HG03045 (cell line): Measurements from ENCODE around the gene CYP2W1.
"Not testable (repeated sequence)": the region's sequence is repeated elsewhere in the genome, so short reads cannot be mapped to it uniquely, and the experiment has no call there.

ENCODE experiments used
- ATAC-seq: cut with Tn5 transposase; IDR thresholded peaks from one replicate; pipeline ENCODE4 v1.9.1; 2021; ENCODE audit warnings: mild to moderate bottlenecking, moderate library complexity; ENCODE audit not compliant: unreplicated experiment

The CYP2W1 gene

GRCh38 chr7:949021-949934 lies 33.7 kb upstream of the CYP2W1 start:
- no peak for ATAC-seq

- no peak for ATAC-seq
Observed at GRCh38 chr7:951881-952547, 31.0 kb upstream of the CYP2W1 start.

GRCh38 chr7:952548-953441 lies 30.2 kb upstream of the CYP2W1 start:
- no peak for ATAC-seq

- peak; percentile 8 for ATAC-seq
Observed at GRCh38 chr7:953547-954327, 29.2 kb upstream of the CYP2W1 start.

DNA sequence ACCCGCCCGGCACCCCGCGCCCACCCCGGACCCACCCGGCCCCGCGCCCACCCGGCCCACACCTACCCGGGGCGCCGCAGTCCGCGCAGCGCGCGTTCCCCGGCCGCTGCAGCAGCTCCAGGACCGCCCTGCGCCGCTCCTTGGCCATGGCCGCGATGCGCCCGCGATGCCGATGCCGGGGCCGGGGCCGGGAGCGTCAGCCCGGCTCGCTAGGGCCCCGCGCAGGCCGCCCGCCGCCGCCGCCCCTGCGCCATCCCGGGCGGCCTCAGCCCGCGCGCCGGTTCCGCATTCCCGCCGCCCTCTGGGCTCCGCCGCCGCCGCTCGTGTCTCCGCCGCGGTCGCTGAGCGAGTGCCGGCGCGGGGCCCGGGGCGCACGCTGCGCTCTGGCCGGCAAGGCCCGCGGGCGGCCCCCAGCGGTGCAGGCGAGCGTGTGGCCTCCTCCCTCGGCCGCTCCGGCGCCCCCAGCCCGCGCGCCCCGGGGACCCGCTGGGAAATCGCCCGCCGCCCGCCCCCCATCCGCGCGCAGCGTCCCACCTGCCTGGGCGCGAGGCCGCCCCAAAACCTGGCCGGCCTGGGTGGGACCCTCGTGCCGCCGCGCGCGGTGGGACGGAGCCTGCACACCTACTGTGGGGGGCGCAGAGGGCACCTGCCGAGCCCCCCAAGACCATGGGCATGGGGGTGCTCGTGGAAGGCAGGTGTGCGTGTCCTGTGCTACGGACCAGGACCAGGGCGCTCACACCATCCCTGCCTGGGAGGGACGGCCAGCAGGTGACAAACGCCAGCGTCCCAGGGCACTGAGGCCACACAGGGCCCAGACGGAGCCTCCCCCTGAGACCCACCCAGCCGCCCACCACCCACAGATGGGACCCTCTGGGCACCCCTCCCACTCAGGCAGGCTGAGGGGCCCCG lies 28.4 kb upstream of the CYP2W1 start, which contains the start of gene ADAP1:
Gene ADAP1 (minus strand): TSS at position 351 of the 909 bp plus-strand sequence. CDS start 203 bp downstream, at position 148.
- ATAC-seq = peak; percentile 49

- ATAC-seq = no peak
Observed at GRCh38 chr7:956031-956430, 26.9 kb upstream of the CYP2W1 start.

GRCh38 chr7:957418-958220 lies 25.4 kb upstream of the CYP2W1 start:
- no peak for ATAC-seq

DNA sequence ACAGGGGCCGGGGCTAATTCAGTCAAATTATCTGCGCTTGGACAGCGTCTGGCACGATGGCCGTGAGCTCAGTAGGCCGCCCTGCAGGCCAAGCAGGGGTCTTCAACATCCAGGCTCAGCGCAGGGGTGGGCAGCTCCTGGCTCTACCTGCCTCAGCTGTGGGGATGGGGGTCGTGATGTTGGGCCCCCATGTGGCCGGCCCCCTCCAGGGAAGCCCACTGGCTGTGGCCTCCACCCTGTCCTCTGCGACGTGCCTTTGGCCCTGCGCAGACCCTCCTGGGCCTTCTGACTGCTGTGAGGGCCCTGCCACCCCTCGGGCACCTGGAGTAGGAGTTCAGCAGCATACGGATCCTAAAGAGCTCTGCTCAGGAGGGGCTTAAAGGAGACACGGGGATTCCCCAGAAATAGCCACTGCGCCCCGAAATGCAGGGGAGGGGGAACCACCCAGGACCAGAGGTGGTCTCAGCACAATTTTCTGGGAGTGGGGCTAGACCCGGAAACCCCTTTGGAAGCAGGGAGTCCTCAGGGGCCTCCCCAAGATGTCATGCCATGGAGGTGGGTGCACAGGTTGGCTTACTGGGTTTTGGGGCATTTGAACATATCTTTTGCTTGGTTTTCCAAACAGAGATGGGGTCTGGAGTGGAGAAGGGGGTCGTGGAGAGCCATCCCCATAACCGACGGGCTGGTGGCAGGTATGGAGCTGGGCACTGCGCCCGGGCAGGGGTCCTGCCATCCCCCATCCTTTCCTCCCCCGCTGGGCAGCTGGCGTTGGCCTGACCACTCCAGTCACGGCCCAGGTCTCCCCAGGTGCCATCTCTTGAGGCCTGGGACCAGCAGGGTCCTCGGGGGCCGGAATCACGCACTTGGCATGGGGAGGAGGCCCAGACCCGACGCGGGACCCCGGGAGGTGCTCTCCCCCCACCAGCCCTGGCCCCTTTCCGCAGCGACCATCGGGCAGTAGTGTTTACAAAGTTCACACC lies 24.5 kb upstream of the CYP2W1 start:
- no peak for ATAC-seq

GRCh38 chr7:959271-959670 lies 23.7 kb upstream of the CYP2W1 start:
- ATAC-seq = no peak

- not testable (repeated sequence) for ATAC-seq
Observed at GRCh38 chr7:959740-960139, 23.2 kb upstream of the CYP2W1 start.

DNA sequence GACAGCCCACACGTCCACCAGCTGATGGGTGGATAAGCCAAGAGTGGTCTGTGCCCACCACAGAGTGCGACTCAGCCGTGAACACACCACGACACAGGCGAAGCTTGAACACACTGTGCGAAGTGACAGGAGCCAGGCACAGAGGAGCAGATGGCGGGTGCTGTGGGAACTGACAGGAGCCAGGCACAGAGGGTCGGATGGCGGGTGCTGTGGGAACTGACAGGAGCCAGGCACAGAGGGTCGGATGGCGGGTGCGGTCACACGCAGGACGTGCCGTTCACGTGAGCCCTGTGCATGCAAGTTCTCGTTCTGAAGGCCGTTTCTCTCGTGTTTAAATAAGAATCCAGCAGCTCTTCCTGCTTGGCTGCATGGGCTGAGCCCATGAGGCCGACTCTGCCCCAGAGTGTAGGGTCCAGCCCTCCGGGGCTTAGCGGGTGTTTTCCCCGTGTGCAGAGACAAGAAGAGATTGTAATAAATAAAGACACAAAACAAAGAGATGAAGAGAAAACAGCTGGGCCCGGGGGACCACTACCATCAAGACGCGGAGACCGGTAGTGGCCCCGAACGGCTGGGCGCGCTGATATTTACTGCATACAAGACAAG lies 22.6 kb upstream of the CYP2W1 start:
- no peak for ATAC-seq

GRCh38 chr7:960972-961371 lies 22.0 kb upstream of the CYP2W1 start:
- ATAC-seq = not testable (repeated sequence)

DNA sequence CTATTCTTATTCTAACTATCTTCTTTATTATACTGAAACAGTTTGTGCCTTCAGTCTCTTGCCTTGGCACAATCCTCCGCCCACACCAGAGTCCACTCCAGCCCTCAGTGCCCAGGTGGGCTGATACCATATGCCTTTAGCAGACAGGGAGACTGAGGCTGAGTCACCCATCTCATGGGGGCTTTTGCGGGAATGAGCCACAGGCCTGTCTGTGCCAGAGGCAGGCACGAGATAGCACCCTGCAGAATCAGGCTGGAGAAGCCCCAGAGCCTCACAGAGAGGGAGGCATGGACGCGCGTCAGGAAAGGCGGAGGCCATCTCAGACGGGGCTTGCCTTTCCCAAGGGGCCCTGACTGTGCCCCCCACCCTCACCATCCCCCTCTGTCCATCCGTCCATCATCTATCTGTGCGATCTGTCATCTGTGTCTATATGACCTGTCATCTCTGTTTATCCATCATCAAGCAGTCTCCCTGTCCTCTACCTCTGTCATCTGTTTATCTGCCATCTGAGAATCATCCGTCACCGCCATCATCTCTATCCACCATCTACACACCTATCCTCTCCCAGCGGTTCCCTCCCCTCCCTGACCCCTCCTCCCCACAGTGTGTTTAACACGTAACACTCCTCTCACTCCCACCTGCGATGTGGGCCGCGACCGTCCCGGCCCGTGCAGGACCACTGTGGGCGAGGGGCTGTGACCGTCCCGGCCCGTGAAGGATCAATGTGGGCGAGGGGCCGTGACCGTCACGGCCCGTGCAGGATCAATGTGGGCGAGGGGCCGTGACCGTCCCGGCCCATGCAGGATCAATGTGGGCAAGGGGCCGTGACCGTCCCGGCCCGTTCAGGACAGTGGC lies 21.2 kb upstream of the CYP2W1 start:
- ATAC-seq = no peak

GRCh38 chr7:962401-963081 lies 20.4 kb upstream of the CYP2W1 start:
- ATAC-seq = no peak
